Measurements from ENCODE around the gene LAPTM5.

LAPTM5 gene

GRCh38 chr1:30754684-30755171, 2.8 kb downstream of the LAPTM5 start:
- DNase-seq (ENCODE audit: low read depth in 1 of 2, low spot score in 1 of 2), result no peak
- in situ Hi-C loops (cut with HindIII; ENCODE audit: low pct_unique_long_range_greater_than_20kb, low sequenced_read_pairs), result no loop called here
- no peak for TF ChIP-seq JUND (IDR thresholded peaks at IDR 0.05; ENCODE audit: low read depth)

GRCh38 chr1:30753660-30754123, 3.9 kb downstream of the LAPTM5 start:
- TF ChIP-seq JUND (IDR thresholded peaks at IDR 0.05; ENCODE audit: low read depth), result no peak
- in situ Hi-C loops (cut with HindIII; ENCODE audit: low pct_unique_long_range_greater_than_20kb, low sequenced_read_pairs), result no loop called here
- DNase-seq (ENCODE audit: low read depth in 1 of 2, low spot score in 1 of 2), result no peak

GRCh38 chr1:30753118-30753517, 4.5 kb downstream of the LAPTM5 start:
- no peak for DNase-seq (ENCODE audit: low read depth in 1 of 2, low spot score in 1 of 2)
- in situ Hi-C loops (cut with HindIII; ENCODE audit: low pct_unique_long_range_greater_than_20kb, low sequenced_read_pairs), result no loop called here
- no peak for TF ChIP-seq JUND (IDR thresholded peaks at IDR 0.05; ENCODE audit: low read depth)

- no peak for TF ChIP-seq JUND (IDR thresholded peaks at IDR 0.05; ENCODE audit: low read depth)
- no peak for DNase-seq (ENCODE audit: low read depth in 1 of 2, low spot score in 1 of 2)
- in situ Hi-C loops (cut with HindIII; ENCODE audit: low pct_unique_long_range_greater_than_20kb, low sequenced_read_pairs), result no loop called here
Observed at GRCh38 chr1:30752651-30752908, 5.0 kb downstream of the LAPTM5 start.

- in situ Hi-C loops (cut with HindIII; ENCODE audit: low pct_unique_long_range_greater_than_20kb, low sequenced_read_pairs), result no loop called here
- DNase-seq (ENCODE audit: low read depth in 1 of 2, low spot score in 1 of 2), result no peak
- no peak for TF ChIP-seq JUND (IDR thresholded peaks at IDR 0.05; ENCODE audit: low read depth)
Observed at GRCh38 chr1:30751830-30752650, 5.5 kb downstream of the LAPTM5 start.

GRCh38 chr1:30750731-30751291, 6.8 kb downstream of the LAPTM5 start:
- in situ Hi-C loops (cut with HindIII; ENCODE audit: low pct_unique_long_range_greater_than_20kb, low sequenced_read_pairs), result no loop called here
- no peak for DNase-seq (ENCODE audit: low read depth in 1 of 2, low spot score in 1 of 2)
- TF ChIP-seq JUND (IDR thresholded peaks at IDR 0.05; ENCODE audit: low read depth), result no peak

GRCh38 chr1:30749691-30750583, 7.6 kb downstream of the LAPTM5 start:
- TF ChIP-seq JUND (IDR thresholded peaks at IDR 0.05; ENCODE audit: low read depth), result no peak
- in situ Hi-C loops (cut with HindIII; ENCODE audit: low pct_unique_long_range_greater_than_20kb, low sequenced_read_pairs), result no loop called here
- DNase-seq (ENCODE audit: low read depth in 1 of 2, low spot score in 1 of 2), result no peak

GRCh38 chr1:30748699-30749401, 8.7 kb downstream of the LAPTM5 start:
- DNase-seq (ENCODE audit: low read depth in 1 of 2, low spot score in 1 of 2), result no peak
- no peak for TF ChIP-seq JUND (IDR thresholded peaks at IDR 0.05; ENCODE audit: low read depth)
- in situ Hi-C loops (cut with HindIII; ENCODE audit: low pct_unique_long_range_greater_than_20kb, low sequenced_read_pairs), result no loop called here

GRCh38 chr1:30748098-30748698, 9.4 kb downstream of the LAPTM5 start:
- in situ Hi-C loops (cut with HindIII; ENCODE audit: low pct_unique_long_range_greater_than_20kb, low sequenced_read_pairs), result no loop called here
- TF ChIP-seq JUND (IDR thresholded peaks at IDR 0.05; ENCODE audit: low read depth), result no peak
- peak in 1 of 2 experiments; percentile 37 for DNase-seq (ENCODE audit: low read depth in 1 of 2, low spot score in 1 of 2)

GRCh38 chr1:30747033-30748008, 10.3 kb downstream of the LAPTM5 start:
- in situ Hi-C loops (cut with HindIII; ENCODE audit: low pct_unique_long_range_greater_than_20kb, low sequenced_read_pairs), result no loop called here
- DNase-seq (ENCODE audit: low read depth in 1 of 2, low spot score in 1 of 2), result no peak
- no peak for TF ChIP-seq JUND (IDR thresholded peaks at IDR 0.05; ENCODE audit: low read depth)

Measured in T47D (cell line).